ENCODE data around the gene DNM1. TPM values are rescaled to one million over a fixed set of nuclear protein-coding genes. Genes with fewer than 3 reads are reported as not detected.
A peak's percentile ranks its signal among the peaks of the same experiment; 100 is the strongest.

The DNM1 gene
- total RNA-seq, 1 experiment from 2014 or later = 2.0 TPM

DNA sequence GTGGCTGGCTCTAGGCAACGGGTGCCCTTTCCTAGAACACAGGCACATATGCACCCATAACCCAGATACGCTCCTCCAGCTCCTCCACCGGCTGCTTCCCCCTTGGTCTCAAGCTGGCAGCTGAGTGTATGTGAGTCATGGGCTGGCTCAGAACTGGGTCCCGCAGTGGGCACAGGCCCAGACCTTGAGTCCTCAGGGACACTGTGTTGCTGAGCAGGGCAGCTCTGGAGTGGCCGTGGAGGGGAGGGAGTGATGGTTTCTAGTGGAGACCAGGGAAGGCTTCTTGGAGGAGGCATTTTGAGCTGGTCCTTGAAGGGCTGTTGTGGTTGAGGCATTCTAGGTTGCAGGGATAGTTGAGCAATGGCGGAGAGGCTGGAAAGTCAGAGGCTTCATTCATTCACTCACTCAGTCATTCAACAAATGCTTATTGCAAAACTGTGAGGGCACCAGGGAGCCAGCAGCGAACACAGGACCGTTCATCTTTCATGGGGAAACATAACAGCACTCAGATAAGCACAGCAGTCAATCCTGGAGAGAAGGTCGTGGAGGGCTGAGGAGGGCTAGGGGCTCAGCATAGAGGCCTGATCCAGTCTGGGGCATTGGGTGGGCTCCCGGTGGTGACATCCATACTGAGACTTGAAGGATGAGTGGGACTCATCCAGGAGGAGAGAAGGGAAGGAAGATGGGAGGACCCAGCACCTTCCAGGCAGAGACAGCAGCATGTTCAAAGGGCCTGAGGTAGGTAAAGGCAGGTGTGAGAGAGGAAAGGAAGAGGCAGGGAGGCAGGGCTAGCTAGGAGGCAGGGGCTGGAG lies 40.8 kb upstream of the DNM1 start:
- intact Hi-C loops (cut with micrococcal nuclease) = no loop called here
- POLR2A ChIA-PET = interaction anchor here (0.8 to 2.4 kb wide), 5 partner anchors 14 to 94 kb away, joined by 3 to 9 read pairs (median 6); partner anchors contain the start of genes LCN2, NAIF1, PTGES2 and SLC25A25

DNA sequence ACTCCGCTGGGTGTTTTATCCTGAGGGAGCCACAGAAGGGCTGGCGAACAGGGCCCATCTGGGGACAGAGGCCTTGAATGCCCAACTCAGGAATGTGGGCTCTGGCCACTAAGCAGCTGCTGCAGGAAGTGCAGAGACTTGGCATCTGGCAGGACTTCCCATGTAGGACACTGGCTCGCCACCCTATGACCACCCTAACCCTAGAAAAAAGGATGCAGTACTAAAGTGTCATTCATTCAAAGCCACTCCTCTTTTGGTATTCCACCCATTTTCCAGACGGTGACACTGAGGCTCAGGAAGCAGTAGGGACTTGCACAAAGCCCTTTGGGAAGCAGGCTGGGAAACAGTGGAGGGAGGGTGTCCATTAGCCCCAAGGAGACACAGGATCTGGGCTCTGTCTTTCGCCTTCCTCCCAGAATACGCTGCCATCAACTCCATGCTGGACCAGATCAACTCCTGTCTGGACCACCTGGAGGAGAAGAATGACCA lies 40.1 kb upstream of the DNM1 start:
- H3K4me1 Mint-ChIP-seq (ENCODE audit: insufficient read depth, unreplicated experiment) = peaks cover 18% of the 10 kb centered on the region
- no TSS peak for BruUV-seq (replicated peaks)
- peaks cover 48% of the 10 kb centered on the region for H3K36me3 Mint-ChIP-seq (ENCODE audit: insufficient read depth, unreplicated experiment)
- no peak overlapping the region for H3K27ac Mint-ChIP-seq (ENCODE audit: low read depth, unreplicated experiment)
- ChIA-PET POLR2A (no interaction called here), CTCF (no interaction called here)
- no peak overlapping the region for H3K4me3 Mint-ChIP-seq (ENCODE audit: unreplicated experiment)
- DNase-seq (ENCODE audit: unreplicated experiment) = no peak
- intact Hi-C loops (cut with micrococcal nuclease) = no loop called here
- H3K27me3 Mint-ChIP-seq (ENCODE audit: insufficient read depth, unreplicated experiment) = no peaks in the 10 kb centered on the region
- TF ChIP-seq, protein P1, sequence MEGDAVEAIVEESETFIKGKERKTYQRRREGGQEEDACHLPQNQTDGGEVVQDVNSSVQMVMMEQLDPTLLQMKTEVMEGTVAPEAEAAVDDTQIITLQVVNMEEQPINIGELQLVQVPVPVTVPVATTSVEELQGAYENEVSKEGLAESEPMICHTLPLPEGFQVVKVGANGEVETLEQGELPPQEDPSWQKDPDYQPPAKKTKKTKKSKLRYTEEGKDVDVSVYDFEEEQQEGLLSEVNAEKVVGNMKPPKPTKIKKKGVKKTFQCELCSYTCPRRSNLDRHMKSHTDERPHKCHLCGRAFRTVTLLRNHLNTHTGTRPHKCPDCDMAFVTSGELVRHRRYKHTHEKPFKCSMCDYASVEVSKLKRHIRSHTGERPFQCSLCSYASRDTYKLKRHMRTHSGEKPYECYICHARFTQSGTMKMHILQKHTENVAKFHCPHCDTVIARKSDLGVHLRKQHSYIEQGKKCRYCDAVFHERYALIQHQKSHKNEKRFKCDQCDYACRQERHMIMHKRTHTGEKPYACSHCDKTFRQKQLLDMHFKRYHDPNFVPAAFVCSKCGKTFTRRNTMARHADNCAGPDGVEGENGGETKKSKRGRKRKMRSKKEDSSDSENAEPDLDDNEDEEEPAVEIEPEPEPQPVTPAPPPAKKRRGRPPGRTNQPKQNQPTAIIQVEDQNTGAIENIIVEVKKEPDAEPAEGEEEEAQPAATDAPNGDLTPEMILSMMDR (IDR thresholded peaks at IDR 0.05; ENCODE audit: unreplicated experiment) = no peak
- no peaks in the 10 kb centered on the region for H3K9me3 Mint-ChIP-seq (ENCODE audit: unreplicated experiment)

More for the DNA sequence above, 40.8 kb upstream of the DNM1 start:
- Mint-ChIP-seq H3K27ac (ENCODE audit: low read depth, unreplicated experiment) (no peak overlapping the region), H3K9me3 (ENCODE audit: unreplicated experiment) (no peaks in the 10 kb centered on the region), H3K4me1 (ENCODE audit: insufficient read depth, unreplicated experiment) (peaks cover 18% of the 10 kb centered on the region), H3K36me3 (ENCODE audit: insufficient read depth, unreplicated experiment) (peaks cover 41% of the 10 kb centered on the region), H3K27me3 (ENCODE audit: insufficient read depth, unreplicated experiment) (no peaks in the 10 kb centered on the region), H3K4me3 (ENCODE audit: unreplicated experiment) (peak overlapping the region; percentile 19)
- no TSS peak for BruUV-seq (replicated peaks)
- TF ChIP-seq, protein P1 (IDR thresholded peaks at IDR 0.05; ENCODE audit: unreplicated experiment) = no peak
- CTCF ChIA-PET = no interaction called here
- DNase-seq (ENCODE audit: unreplicated experiment) = peak; percentile 54

DNA sequence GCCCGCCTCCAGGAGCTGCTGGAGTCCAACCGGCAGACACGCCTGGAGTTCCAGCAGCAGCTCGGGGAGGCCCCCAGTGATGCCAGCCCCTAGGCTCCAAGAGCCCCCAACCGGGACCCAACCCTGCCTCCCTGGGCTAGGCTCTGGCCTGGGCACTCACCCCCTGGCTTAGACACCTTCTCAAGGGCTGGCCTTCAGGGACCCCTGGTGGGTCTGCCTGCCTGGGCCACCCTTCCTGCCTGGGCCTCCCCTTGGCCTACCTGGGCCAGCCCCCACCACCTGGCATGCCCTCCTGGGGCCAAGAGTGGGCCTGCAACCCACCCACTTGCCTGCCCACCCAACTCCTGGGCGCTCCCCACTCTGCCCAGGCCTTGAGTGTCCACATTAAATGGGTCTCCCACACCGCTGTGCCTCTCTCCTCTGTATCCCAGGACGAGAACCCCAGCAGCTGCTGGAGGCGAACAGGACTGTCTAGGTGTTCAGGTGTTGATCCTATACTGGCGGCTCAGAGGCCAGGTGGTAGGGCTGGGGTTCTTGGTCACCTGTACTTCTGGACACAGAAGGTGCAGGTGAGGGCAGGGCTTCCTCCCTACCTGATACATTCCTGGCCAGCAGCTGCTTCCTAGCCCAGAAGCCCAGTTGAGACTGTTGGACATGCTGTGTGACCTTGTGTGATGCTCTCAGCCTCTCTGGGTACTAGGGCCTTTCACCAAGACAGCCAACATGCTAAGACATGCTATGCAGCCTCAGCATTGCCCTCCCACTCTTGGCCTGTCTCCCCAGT lies 39.5 kb upstream of the DNM1 start:
- no peaks in the 10 kb centered on the region for H3K27me3 Mint-ChIP-seq (ENCODE audit: insufficient read depth, unreplicated experiment)
- TF ChIP-seq, protein P1 (IDR thresholded peaks at IDR 0.05; ENCODE audit: unreplicated experiment) = no peak
- CTCF ChIA-PET = no interaction called here
- intact Hi-C loops (cut with micrococcal nuclease) = no loop called here
- TSS peak; percentile 32 for BruUV-seq (replicated peaks)
- peaks cover 18% of the 10 kb centered on the region for H3K4me1 Mint-ChIP-seq (ENCODE audit: insufficient read depth, unreplicated experiment)
- no peak overlapping the region for H3K27ac Mint-ChIP-seq (ENCODE audit: low read depth, unreplicated experiment)
- H3K4me3 Mint-ChIP-seq (ENCODE audit: unreplicated experiment) = no peak overlapping the region
- POLR2A ChIA-PET = interaction anchor here (0.9 kb wide), 1 partner anchor 27 kb away, joined by 3 read pairs; the partner anchor contains the start of gene CIZ1
- no peak for DNase-seq (ENCODE audit: unreplicated experiment)
- H3K36me3 Mint-ChIP-seq (ENCODE audit: insufficient read depth, unreplicated experiment) = peaks cover 54% of the 10 kb centered on the region
- no peaks in the 10 kb centered on the region for H3K9me3 Mint-ChIP-seq (ENCODE audit: unreplicated experiment)

DNA sequence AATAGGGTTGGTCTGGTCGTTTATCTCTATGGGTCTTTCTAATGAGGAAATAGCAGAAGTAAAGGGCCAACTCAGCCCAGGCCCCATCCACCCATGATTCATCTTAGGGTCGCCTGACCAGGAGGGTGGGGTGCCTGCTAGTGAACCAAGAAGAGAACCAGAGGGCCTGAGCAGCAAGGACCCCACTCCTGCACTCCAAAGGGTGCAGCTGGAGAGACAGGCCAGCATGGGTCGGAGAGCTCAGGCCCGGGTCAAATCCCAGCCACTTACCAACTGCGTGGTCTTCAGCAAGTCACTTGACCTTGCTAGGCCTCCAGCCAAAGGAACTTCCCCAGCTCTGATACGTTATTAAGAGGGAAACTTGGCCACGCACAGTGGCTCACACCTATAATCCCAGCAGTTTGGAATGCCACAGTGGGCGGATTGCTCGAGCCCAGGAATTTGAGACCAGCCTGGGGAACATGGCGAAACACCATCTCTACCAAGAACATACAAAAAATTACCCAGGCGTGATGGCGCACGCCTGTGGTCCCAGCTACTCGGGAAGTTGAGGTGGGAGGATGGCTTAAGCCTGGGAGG lies 38.8 kb upstream of the DNM1 start:
- peaks cover 60% of the 10 kb centered on the region for H3K36me3 Mint-ChIP-seq (ENCODE audit: insufficient read depth, unreplicated experiment)
- no peaks in the 10 kb centered on the region for H3K9me3 Mint-ChIP-seq (ENCODE audit: unreplicated experiment)
- no TSS peak for BruUV-seq (replicated peaks)
- no peaks in the 10 kb centered on the region for H3K27me3 Mint-ChIP-seq (ENCODE audit: insufficient read depth, unreplicated experiment)
- H3K4me1 Mint-ChIP-seq (ENCODE audit: insufficient read depth, unreplicated experiment) = peaks cover 14% of the 10 kb centered on the region
- intact Hi-C loops (cut with micrococcal nuclease) = no loop called here
- TF ChIP-seq, protein P1 (IDR thresholded peaks at IDR 0.05; ENCODE audit: unreplicated experiment) = no peak
- CTCF ChIA-PET = no interaction called here
- H3K4me3 Mint-ChIP-seq (ENCODE audit: unreplicated experiment) = no peak overlapping the region
- peak; percentile 14 for DNase-seq (ENCODE audit: unreplicated experiment)
- no peak overlapping the region for H3K27ac Mint-ChIP-seq (ENCODE audit: low read depth, unreplicated experiment)
- POLR2A ChIA-PET = interaction anchor here (0.9 kb wide), 1 partner anchor 27 kb away, joined by 3 read pairs; the partner anchor contains the start of gene CIZ1
